ENCODE results near the gene HOXA7. TPM values are rescaled to one million over a fixed set of nuclear protein-coding genes. Genes with fewer than 3 reads are reported as not detected.

The HOXA7 gene
- total and polyA plus RNA-seq, 2 of the 8 experiments (the other 6 are each of a cell fraction or from before 2014, with no cell fraction given): 0.03 TPM; not detected in 1

DNA sequence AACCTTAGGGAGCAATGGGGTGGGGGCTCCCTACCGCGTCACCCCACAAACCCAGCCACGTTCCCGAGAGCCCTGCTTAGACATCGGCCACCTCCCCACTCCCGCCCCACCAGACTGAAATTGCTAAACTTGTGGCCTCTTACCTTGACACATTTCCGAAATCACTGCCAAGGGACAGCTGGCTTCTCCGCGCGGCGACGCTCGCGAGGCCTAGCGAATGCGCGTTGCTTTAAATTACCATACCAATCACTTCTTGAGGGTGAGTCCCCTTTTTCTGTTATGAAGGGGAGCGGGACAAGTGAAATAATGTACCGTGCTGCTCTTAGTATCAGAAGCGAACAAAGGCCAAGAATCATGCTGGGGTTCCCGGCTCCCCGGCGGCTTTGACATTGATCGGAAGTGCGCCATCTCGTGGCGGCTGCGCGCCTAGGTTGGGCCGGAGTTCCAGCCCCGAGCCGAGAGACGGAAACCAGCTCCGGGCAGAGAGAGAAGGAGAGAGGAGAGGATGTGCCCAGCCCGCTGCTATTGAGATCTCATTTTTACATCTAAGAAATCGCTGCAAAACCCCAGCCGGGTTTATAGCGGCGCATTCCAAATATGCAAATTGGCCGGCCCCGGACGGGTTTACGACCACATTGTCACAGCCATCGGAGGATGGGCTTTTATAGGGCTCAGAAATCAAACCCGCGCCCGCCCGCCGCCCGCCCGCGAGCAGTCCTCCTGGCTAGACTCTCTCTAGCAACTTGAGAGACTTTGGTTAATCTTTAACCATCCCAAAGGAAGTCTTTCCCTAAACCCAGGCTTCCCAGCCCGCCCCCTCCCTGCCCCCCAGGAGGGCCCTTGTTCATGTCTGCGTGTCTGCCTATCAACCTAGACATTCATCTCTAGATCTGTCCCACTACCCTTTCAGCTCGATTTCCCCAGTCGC, 23.3 kb upstream of the HOXA7 start (continued):
- TF ChIP-seq, protein P1, sequence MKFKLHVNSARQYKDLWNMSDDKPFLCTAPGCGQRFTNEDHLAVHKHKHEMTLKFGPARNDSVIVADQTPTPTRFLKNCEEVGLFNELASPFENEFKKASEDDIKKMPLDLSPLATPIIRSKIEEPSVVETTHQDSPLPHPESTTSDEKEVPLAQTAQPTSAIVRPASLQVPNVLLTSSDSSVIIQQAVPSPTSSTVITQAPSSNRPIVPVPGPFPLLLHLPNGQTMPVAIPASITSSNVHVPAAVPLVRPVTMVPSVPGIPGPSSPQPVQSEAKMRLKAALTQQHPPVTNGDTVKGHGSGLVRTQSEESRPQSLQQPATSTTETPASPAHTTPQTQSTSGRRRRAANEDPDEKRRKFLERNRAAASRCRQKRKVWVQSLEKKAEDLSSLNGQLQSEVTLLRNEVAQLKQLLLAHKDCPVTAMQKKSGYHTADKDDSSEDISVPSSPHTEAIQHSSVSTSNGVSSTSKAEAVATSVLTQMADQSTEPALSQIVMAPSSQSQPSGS (IDR thresholded peaks at IDR 0.05; ENCODE audit: low read length): no peak
- no peak for TF ChIP-seq SIX5 (IDR thresholded peaks at IDR 0.05; ENCODE audit: low read depth, low read length)
- TF ChIP-seq TBP (IDR thresholded peaks at IDR 0.05; ENCODE audit: low read depth, low read length): no peak
- no peak for TF ChIP-seq CHD1 (IDR thresholded peaks at IDR 0.05; ENCODE audit: low read depth, low read length)
- TF ChIP-seq KDM4A (IDR thresholded peaks at IDR 0.05; ENCODE audit: low read depth, low read length, severe bottlenecking): no peak
- no peak for TF ChIP-seq BRCA1 (IDR thresholded peaks at IDR 0.05; ENCODE audit: low read depth, low read length)
- no peak for TF ChIP-seq FOSL1 (IDR thresholded peaks at IDR 0.05; ENCODE audit: insufficient read depth, low read depth, low read length)
- peak; percentile 73; the same call in 1 of the 2 replicates for TF ChIP-seq TCF12 (IDR thresholded peaks at IDR 0.05; ENCODE audit: low read depth, low read length)
- TF ChIP-seq TAF7 (optimal IDR thresholded peaks at IDR 0.05; ENCODE audit: borderline replicate concordance, low read depth, low read length): no peak
- TF ChIP-seq SRF (IDR thresholded peaks at IDR 0.05; ENCODE audit: low read depth, low read length): no peak
- TF ChIP-seq SAP30 (IDR thresholded peaks at IDR 0.05; ENCODE audit: insufficient read depth, insufficient replicate concordance, low read length): no peak
- TF ChIP-seq TAF1 (IDR thresholded peaks at IDR 0.05; ENCODE audit: low read depth, low read length): no peak
- TF ChIP-seq TEAD4 (IDR thresholded peaks at IDR 0.05; ENCODE audit: low read depth, low read length): 0 out of 2 replicates have a peak, but pooled peaks have one; percentile 8
- no peak for TF ChIP-seq CBX8 (IDR thresholded peaks at IDR 0.05; ENCODE audit: borderline replicate concordance, low read depth, low read length)
- TF ChIP-seq CBX5 (IDR thresholded peaks at IDR 0.05; ENCODE audit: low read depth, low read length): no peak
- no peak for TF ChIP-seq JUND (IDR thresholded peaks at IDR 0.05; ENCODE audit: low read length)
- TF ChIP-seq POLR2AphosphoS5 (IDR thresholded peaks at IDR 0.05; ENCODE audit: low read depth, low read length): no peak
- peak; percentile 2 for TF ChIP-seq NANOG (IDR thresholded peaks at IDR 0.05; ENCODE audit: insufficient read depth, low read depth, low read length, poor library complexity, severe bottlenecking)
- 0 out of 3 replicates have a peak, but pooled peaks of 1 of the 2 experiments have one; percentile 17 for TF ChIP-seq EP300 (IDR thresholded peaks at IDR 0.05; ENCODE audit: borderline replicate concordance in 1 of 2, low read depth in 2 of 2, low read length in 2 of 2)
- no peak for TF ChIP-seq SP2 (IDR thresholded peaks at IDR 0.05; ENCODE audit: low read length)
- no peak for TF ChIP-seq RXRA (IDR thresholded peaks at IDR 0.05; ENCODE audit: insufficient read depth, low read depth, low read length)
- TF ChIP-seq POU5F1 (IDR thresholded peaks at IDR 0.05; ENCODE audit: low read depth, low read length): no peak

Data from H1 (cell line).